Adipocyte (in vitro differentiated cells): ENCODE results near the gene LMBRD1.
"Not testable (repeated sequence)": the region's sequence is repeated elsewhere in the genome, so short reads cannot be mapped to it uniquely, and the experiment has no call there.

Source experiments
- DNase-seq: peaks from one replicate; pipeline ENCODE4 v3.0.0-alpha.2; 2015; ENCODE audit warnings: low read depth
- H3K27me3 ChIP-seq: replicated peaks from 2 replicates; pipeline ENCODE4 v1.7.0; 2013; ENCODE audit warnings: mild to moderate bottlenecking, low read length, moderate library complexity; ENCODE audit not compliant: control insufficient read depth, insufficient read depth
- H3K36me3 ChIP-seq: 2 replicates; pipeline ENCODE4 v1.7.0; 2013; ENCODE audit warnings: low read length, mild to moderate bottlenecking, moderate library complexity; ENCODE audit not compliant: control insufficient read depth, insufficient read depth, severe bottlenecking
- H3K4me1 ChIP-seq: 2 replicates; pipeline ENCODE4 v1.7.0; 2013; ENCODE audit warnings: mild to moderate bottlenecking, low read length, moderate library complexity; ENCODE audit not compliant: control insufficient read depth, insufficient read depth
- H3K4me3 ChIP-seq: 2 replicates; pipeline ENCODE4 v1.7.0; 2013; ENCODE audit warnings: mild to moderate bottlenecking, low read length, moderate library complexity
- H3K9ac ChIP-seq: 2 replicates; pipeline ENCODE4 v1.7.0; 2013; ENCODE audit warnings: mild to moderate bottlenecking, low read length, moderate library complexity
- H3K9me3 ChIP-seq: 2 replicates; pipeline ENCODE4 v1.7.0; 2013; ENCODE audit warnings: mild to moderate bottlenecking, low read length, moderate library complexity; ENCODE audit not compliant: control insufficient read depth

LMBRD1 gene

DNA sequence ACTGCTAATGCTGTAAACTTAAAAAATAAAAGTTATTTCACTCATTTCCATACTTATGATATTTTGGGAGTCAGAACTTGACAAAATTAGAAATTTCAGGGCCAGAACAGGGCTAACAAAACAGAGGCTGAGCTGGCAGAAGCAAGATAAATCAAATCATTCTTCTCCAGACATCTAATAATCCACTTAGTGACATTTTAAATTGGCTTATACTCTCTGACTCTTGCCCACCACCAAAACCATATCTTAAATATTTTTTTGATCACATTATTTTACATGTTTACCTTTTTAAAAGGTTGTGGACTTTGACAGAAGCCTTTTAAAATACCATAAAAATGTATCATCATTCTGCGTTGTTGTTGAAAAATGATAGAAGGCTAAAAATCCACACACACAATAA lies 116.5 kb downstream of the LMBRD1 start:
- Histone ChIP-seq H3K4me3 (no peak overlapping the region), H3K4me1 (no peaks in the 10 kb centered on the region), H3K9me3 (no peaks in the 10 kb centered on the region), H3K27me3 (no peaks in the 10 kb centered on the region), H3K9ac (no peak overlapping the region), H3K36me3 (peaks cover 20% of the 10 kb centered on the region)
- no peak for DNase-seq

DNA sequence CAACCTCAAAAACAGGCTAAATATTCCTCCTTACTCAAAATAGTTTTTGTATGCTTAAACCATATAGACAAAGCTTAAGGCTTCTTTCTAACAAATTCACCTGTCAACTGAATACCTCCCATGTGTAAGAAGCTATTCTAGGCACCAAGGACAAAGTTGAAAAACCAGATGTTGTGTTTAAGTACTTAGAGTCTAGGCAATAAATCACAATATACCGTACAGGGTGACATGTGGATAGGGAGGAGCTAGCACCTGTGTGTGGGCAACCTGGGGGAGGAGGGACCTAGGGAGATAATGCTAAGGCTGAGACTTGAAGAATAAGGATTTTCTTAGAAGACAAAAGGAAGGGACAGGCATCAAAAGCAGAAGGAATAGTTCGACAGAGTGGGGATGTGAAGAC lies 123.5 kb downstream of the LMBRD1 start:
- Histone ChIP-seq H3K9me3 (no peaks in the 10 kb centered on the region), H3K4me1 (no peaks in the 10 kb centered on the region), H3K4me3 (no peak overlapping the region), H3K27me3 (no peaks in the 10 kb centered on the region), H3K36me3 (peaks cover 50% of the 10 kb centered on the region), H3K9ac (no peak overlapping the region)
- no peak for DNase-seq

DNA sequence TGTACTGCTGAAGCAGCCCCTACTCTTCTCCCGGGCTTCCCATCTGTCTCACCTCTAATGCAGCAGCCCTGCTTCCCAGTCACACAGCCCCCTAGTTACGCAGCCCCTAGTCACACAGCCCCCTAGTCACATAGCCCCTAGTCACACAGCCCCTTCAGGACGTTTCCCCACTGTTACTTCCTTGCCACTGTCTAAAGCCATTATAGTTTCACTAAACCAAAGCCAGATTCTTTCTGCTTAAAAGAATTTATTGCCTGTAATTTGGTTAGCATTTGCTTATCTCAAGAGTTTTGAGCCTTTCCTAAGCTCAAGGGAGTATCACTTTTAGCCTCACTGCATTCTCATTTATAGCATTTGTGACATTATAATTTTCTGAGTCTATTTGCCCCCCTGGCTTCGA lies 127.9 kb downstream of the LMBRD1 start:
- Histone ChIP-seq H3K9me3 (no peaks in the 10 kb centered on the region), H3K27me3 (no peaks in the 10 kb centered on the region), H3K4me3 (no peak overlapping the region), H3K36me3 (peaks cover 26% of the 10 kb centered on the region), H3K4me1 (no peaks in the 10 kb centered on the region), H3K9ac (no peak overlapping the region)
- no peak for DNase-seq

DNA sequence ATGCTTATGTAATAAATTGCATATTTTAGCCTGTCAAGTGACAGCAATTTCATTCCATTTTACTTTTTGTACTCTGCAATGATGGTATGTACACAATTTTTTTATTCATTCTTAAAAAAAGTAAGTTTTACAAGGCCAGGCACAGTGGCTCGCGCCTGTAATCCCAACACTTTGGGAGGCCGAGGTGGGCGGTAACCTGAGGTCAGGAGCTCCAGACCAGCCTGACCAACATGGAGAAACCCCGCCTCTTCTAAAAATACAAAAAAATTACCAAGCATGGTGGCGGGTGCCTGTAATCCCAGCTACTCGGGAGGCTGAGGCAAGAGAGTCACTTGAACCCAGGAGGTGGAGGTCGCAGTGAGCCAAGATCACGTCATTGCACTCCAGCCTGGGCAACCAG lies 130.0 kb downstream of the LMBRD1 start:
- H3K36me3 ChIP-seq, H3K9ac ChIP-seq, H3K9me3 ChIP-seq, DNase-seq, H3K4me3 ChIP-seq, H3K4me1 ChIP-seq, H3K27me3 ChIP-seq: not testable (repeated sequence)

DNA sequence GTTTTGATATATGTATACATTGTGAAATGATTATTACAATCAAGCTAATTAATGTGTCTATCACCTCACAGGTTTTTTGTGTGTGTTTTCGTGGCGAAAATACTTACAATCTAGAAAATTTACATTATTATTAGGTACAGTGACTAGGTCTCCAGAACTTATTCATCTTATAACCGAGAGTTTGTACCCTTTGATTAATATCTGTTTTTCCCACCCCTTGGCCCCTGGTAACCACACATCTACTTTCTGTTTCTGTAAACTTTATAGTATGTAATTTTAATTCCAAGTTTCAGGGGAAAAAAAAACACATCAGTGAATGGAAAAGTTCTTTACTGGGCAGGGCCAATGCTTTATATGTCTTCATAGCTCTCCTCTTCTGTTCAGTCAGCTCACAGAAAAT lies 131.4 kb downstream of the LMBRD1 start:
- Histone ChIP-seq H3K9me3 (no peaks in the 10 kb centered on the region), H3K9ac (no peak overlapping the region), H3K4me1 (no peaks in the 10 kb centered on the region), H3K4me3 (no peak overlapping the region), H3K27me3 (peaks cover 3% of the 10 kb centered on the region), H3K36me3 (no peaks in the 10 kb centered on the region)
- DNase-seq = no peak

DNA sequence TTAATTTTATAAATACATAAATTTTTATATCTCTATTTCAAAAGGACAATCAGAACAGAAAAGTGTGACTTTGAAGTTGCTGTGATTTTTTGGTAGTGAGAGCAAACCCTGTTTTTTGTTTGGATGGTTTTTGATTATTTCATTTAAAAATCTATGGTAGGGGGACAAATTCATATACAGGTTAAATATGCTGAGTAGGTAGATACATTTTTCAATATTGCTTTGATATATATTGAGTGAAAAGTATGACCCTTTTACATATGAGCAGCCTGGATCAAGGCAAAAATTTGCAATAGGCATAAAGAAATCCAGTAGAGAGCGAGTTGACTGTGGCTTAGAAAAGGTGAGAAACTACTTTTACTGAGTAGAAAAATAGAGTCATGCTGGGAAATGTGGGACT lies 132.3 kb downstream of the LMBRD1 start:
- H3K4me3 ChIP-seq = no peak overlapping the region
- peaks cover 7% of the 10 kb centered on the region for H3K9me3 ChIP-seq
- H3K9ac ChIP-seq = no peak overlapping the region
- DNase-seq = no peak
- H3K36me3 ChIP-seq = no peaks in the 10 kb centered on the region
- H3K27me3 ChIP-seq = peaks cover 3% of the 10 kb centered on the region
- H3K4me1 ChIP-seq = no peaks in the 10 kb centered on the region

DNA sequence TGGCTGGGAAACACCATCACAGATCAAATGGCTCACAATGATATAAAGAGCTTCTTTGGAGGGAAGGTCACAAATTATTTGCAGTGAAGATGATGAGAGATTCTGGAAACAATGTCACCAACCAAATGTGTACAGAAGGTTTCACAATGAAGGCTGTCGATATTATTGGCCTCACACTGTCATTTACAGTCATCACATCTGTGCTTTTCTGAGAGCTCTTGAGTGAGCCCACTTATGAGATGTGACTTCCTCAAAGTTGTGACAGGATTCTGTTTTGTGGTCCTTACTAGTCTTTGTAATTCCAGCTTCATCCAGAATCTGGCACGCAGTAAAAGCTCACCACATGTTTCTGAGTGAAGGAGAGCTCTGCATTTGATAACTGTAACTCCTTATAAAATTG lies 133.6 kb downstream of the LMBRD1 start:
- Histone ChIP-seq H3K36me3 (no peaks in the 10 kb centered on the region), H3K27me3 (peaks cover 3% of the 10 kb centered on the region), H3K4me3 (no peak overlapping the region), H3K9ac (no peak overlapping the region), H3K4me1 (no peaks in the 10 kb centered on the region), H3K9me3 (peaks cover 20% of the 10 kb centered on the region)
- DNase-seq = no peak

DNA sequence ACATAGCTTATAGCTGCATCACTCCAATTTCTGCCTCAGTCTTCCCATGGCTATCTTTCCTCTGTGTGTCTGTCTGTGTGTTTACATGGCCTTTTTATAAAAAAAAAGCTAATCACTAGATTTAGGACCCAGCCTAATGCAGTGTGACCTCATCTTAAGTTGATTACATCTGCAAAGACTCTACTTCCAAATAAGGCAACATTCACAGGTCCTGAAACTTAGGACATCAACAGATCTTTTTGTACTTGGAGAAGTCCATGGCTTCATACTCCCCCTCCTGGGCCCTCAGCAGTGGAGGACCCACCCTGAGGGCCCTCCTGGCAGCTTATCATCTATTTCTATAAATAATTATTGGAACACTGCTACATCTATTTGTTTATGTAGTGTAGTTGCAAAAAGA lies 146.1 kb downstream of the LMBRD1 start:
- DNase-seq = no peak
- no peak overlapping the region for H3K4me3 ChIP-seq

DNA sequence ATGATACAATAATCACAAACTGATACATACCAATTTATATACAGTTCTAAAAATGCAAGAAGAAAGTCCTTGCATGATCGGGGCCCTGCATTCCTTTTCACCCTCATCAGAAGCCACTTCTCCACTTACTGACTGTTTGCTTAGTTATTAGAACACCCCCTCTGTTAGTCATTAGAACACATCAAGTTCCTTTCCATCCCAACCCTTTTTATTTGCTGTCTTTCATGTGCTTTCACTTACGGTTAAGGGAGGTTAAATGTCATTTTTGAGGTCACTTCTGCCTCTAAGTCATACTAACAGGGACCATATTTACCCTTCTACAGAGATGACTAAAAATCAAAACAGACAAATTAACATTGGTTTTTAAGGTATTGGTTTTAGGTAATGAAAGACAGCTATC lies 149.1 kb downstream of the LMBRD1 start:
- H3K36me3 ChIP-seq = no peaks in the 10 kb centered on the region
- no peak overlapping the region for H3K9ac ChIP-seq
- H3K27me3 ChIP-seq = no peaks in the 10 kb centered on the region
- H3K4me3 ChIP-seq = no peak overlapping the region
- H3K9me3 ChIP-seq = peaks cover 3% of the 10 kb centered on the region
- no peaks in the 10 kb centered on the region for H3K4me1 ChIP-seq
- DNase-seq = no peak

More for the DNA sequence above, 146.1 kb downstream of the LMBRD1 start:
- no peaks in the 10 kb centered on the region for H3K36me3 ChIP-seq
- no peaks in the 10 kb centered on the region for H3K4me1 ChIP-seq
- no peaks in the 10 kb centered on the region for H3K9me3 ChIP-seq
- no peaks in the 10 kb centered on the region for H3K27me3 ChIP-seq
- no peak overlapping the region for H3K9ac ChIP-seq

DNA sequence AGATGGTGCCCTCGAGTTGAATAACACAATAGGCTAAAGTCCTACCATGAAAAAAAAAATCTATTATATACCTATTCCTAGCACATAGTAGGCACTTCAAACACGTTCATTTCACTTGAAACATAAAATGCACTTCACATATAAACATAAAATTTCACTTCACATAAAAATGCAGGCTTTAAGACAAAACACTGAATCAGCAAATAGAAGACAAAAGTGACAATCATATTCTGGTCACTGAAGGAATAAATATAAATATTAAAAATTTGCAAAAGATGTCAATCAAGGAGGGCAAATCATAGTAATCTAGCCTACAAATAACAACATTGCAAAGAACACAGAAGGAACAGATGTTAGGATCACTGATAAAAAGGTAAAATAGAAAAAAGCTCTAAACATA lies 153.1 kb downstream of the LMBRD1 start:
- H3K9me3 ChIP-seq = peaks cover 3% of the 10 kb centered on the region
- no peaks in the 10 kb centered on the region for H3K4me1 ChIP-seq
- no peak for DNase-seq
- H3K9ac ChIP-seq = no peak overlapping the region
- no peaks in the 10 kb centered on the region for H3K27me3 ChIP-seq
- H3K36me3 ChIP-seq = no peaks in the 10 kb centered on the region
- H3K4me3 ChIP-seq = no peak overlapping the region

DNA sequence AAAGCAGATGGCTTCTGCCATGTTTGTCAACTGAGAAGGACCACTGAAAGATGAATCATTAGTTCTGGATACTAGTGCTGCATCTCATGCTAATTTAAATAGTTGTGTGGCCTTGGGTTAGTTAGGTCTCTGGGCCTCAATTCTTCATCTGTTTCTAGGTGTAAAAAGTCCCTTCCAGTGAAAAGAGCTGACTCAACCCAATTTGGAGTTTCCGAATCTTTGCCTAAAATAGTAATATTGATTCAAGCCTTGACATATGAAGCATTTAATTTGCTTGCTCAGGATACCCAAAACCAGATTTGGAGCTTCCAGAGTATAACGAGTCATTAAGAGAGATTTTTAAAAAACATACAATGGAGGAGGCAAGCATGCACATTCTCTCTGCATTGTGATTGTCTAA lies 163.9 kb downstream of the LMBRD1 start:
- Histone ChIP-seq H3K9me3 (no peaks in the 10 kb centered on the region), H3K27me3 (no peaks in the 10 kb centered on the region), H3K4me3 (no peak overlapping the region), H3K9ac (no peak overlapping the region), H3K4me1 (no peaks in the 10 kb centered on the region), H3K36me3 (no peaks in the 10 kb centered on the region)
- DNase-seq = no peak

DNA sequence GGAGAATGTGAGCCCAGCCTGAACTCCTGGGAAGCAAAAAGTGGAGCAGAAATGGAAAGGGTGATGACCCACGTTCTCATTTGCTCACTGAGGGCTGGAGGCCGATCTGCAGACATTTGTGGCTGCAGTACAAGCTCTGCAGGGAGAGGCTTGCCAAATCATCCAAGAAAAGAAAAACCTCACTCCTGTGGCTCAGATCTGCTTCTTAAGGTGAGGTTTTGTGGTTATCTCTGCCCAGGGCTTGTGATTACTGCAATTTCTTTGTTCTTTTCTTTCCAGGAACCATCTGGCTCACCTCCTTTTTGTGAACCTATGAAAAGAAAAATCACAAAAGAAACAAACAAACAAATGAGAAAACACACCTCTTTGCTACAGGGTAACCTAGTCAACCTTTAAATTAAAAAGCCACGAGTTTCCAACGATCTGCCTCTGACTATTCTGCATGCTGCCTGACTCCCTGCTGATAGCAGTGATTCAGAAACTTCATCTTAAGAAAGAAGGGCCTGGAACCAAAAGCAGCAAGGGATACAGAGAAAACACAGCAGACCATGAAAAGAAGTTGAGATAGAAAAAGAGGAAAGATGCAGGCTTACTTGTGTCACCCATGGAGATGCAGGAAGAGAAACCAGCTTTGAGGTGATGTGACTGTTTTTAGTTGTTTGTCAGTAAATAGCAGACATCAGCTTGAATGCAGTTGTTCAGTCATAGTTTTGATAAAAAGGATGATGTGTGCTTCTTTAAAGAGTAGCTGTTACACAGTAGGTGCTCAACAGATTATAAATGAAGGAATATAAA lies 165.1 kb downstream of the LMBRD1 start:
- H3K9me3 ChIP-seq = no peaks in the 10 kb centered on the region
- no peaks in the 10 kb centered on the region for H3K27me3 ChIP-seq
- no peak overlapping the region for H3K4me3 ChIP-seq
- no peaks in the 10 kb centered on the region for H3K4me1 ChIP-seq
- H3K36me3 ChIP-seq = no peaks in the 10 kb centered on the region
- DNase-seq = no peak
- H3K9ac ChIP-seq = no peak overlapping the region
